Nephron (organoid): ENCODE data around the gene ABCC1.

Experiments used
- H3K27ac Mint-ChIP-seq, 3 experiments: 2 replicates each; pipeline ENCODE4 v1.8.0; 2020; ENCODE audit warnings: mixed read lengths in 3 of 3, mild to moderate bottlenecking in 2 of 3, moderate library complexity in 1 of 3
- H3K27me3 Mint-ChIP-seq: 2 replicates; pipeline ENCODE4 v1.8.0; 2021; ENCODE audit warnings: low read depth, mild to moderate bottlenecking, moderate library complexity, mixed read lengths
- H3K36me3 Mint-ChIP-seq: 2 replicates; pipeline ENCODE4 v1.8.0; 2020; ENCODE audit warnings: low read depth, mixed read lengths
- H3K4me1 Mint-ChIP-seq: 2 replicates; pipeline ENCODE4 v1.8.0; 2020; ENCODE audit warnings: mixed read lengths
- H3K4me3 Mint-ChIP-seq, 3 experiments: 2 replicates each; pipeline ENCODE4 v1.8.0; 2020; ENCODE audit warnings: mild to moderate bottlenecking in 3 of 3, mixed read lengths in 3 of 3, moderate library complexity in 2 of 3
- H3K9me3 Mint-ChIP-seq: 2 replicates; pipeline ENCODE4 v1.8.0; 2020; ENCODE audit warnings: mixed read lengths
- CTCF ChIP-seq, 3 experiments: fragments of 200-600 bp; sonication (generic); IDR thresholded peaks; one replicate each; pipeline ENCODE4 v1.5.0; 2021; ENCODE audit warnings: antibody characterized with exemption in 3 of 3; ENCODE audit not compliant: unreplicated experiment in 3 of 3

The ABCC1 gene

GRCh38 chr16:16106466-16106865, 157.1 kb downstream of the ABCC1 start:
- no peaks in the 10 kb centered on the region for H3K9me3 Mint-ChIP-seq
- H3K36me3 Mint-ChIP-seq: peaks cover 58% of the 10 kb centered on the region
- no peak overlapping the region for H3K27ac Mint-ChIP-seq
- H3K4me1 Mint-ChIP-seq: no peaks in the 10 kb centered on the region
- no peak overlapping the region for H3K4me3 Mint-ChIP-seq
- H3K27me3 Mint-ChIP-seq: no peaks in the 10 kb centered on the region
- no peak for TF ChIP-seq CTCF (IDR thresholded peaks at IDR 0.05; ENCODE audit: unreplicated experiment in 3 of 3)

GRCh38 chr16:16107839-16108238, 158.4 kb downstream of the ABCC1 start:
- Mint-ChIP-seq H3K4me3 (no peak overlapping the region), H3K27ac (no peak overlapping the region), H3K36me3 (peaks cover 60% of the 10 kb centered on the region), H3K27me3 (no peaks in the 10 kb centered on the region), H3K4me1 (no peaks in the 10 kb centered on the region), H3K9me3 (no peaks in the 10 kb centered on the region)
- TF ChIP-seq CTCF (IDR thresholded peaks at IDR 0.05; ENCODE audit: unreplicated experiment in 3 of 3): no peak

- no peak for TF ChIP-seq CTCF (IDR thresholded peaks at IDR 0.05; ENCODE audit: unreplicated experiment in 3 of 3)
- Mint-ChIP-seq H3K27ac (peak overlapping the region in 1 of 3 experiments; percentile 14), H3K9me3 (no peaks in the 10 kb centered on the region), H3K36me3 (peaks cover 57% of the 10 kb centered on the region), H3K27me3 (no peaks in the 10 kb centered on the region), H3K4me1 (no peaks in the 10 kb centered on the region), H3K4me3 (no peak overlapping the region)
Measured at GRCh38 chr16:16108759-16109158, 159.3 kb downstream of the ABCC1 start.

- Mint-ChIP-seq H3K27ac (no peak overlapping the region), H3K9me3 (no peaks in the 10 kb centered on the region), H3K4me3 (no peak overlapping the region), H3K4me1 (no peaks in the 10 kb centered on the region), H3K36me3 (peaks cover 60% of the 10 kb centered on the region), H3K27me3 (no peaks in the 10 kb centered on the region)
- no peak for TF ChIP-seq CTCF (IDR thresholded peaks at IDR 0.05; ENCODE audit: unreplicated experiment in 3 of 3)
Measured at GRCh38 chr16:16109453-16110110, 160.2 kb downstream of the ABCC1 start.

- Mint-ChIP-seq H3K27ac (no peak overlapping the region), H3K4me1 (no peaks in the 10 kb centered on the region), H3K4me3 (no peak overlapping the region), H3K9me3 (no peaks in the 10 kb centered on the region), H3K27me3 (no peaks in the 10 kb centered on the region), H3K36me3 (peaks cover 64% of the 10 kb centered on the region)
- TF ChIP-seq CTCF (IDR thresholded peaks at IDR 0.05; ENCODE audit: unreplicated experiment in 3 of 3): no peak
Measured at GRCh38 chr16:16110111-16110490, 160.7 kb downstream of the ABCC1 start.

- H3K9me3 Mint-ChIP-seq: no peaks in the 10 kb centered on the region
- H3K27ac Mint-ChIP-seq: no peak overlapping the region
- H3K4me1 Mint-ChIP-seq: no peaks in the 10 kb centered on the region
- peaks cover 72% of the 10 kb centered on the region for H3K36me3 Mint-ChIP-seq
- TF ChIP-seq CTCF (IDR thresholded peaks at IDR 0.05; ENCODE audit: unreplicated experiment in 3 of 3): no peak
- H3K4me3 Mint-ChIP-seq: no peak overlapping the region
- H3K27me3 Mint-ChIP-seq: no peaks in the 10 kb centered on the region
Measured at GRCh38 chr16:16111639-16112038, 162.2 kb downstream of the ABCC1 start.
